A673 (cell line): ENCODE measurements around the gene NIT2. TPM values are rescaled to one million over a fixed set of nuclear protein-coding genes. Genes with fewer than 3 reads are reported as not detected.

Experiments used
- BruUV-seq: library from RNA; stranded (reverse); fragments of 400-500 nt; replicated peaks from 2 replicates; lab custom pipeline; 2021; lab: Mats Ljungman, UMichigan
- CTCF ChIA-PET: fragments of 300-600 bp; sonication (Branson Sonifier 250); formaldehyde crosslinking; loops from one replicate; lab custom pipeline; 2022; ENCODE audit warnings: antibody characterized with exemption; lab: Charles Lee
- POLR2A ChIA-PET: fragments of 300-600 bp; sonication (Branson Sonifier 250); formaldehyde crosslinking; loops from one replicate; lab custom pipeline; 2022; ENCODE audit warnings: antibody characterized with exemption; ENCODE audit not compliant: low non-redundant PET; lab: Charles Lee
- DNase-seq: peaks from one replicate; pipeline ENCODE4 v3.0.0-alpha.2; 2015; ENCODE audit warnings: low spot score
- H3K27ac ChIP-seq: fragments of 200-600 bp; sonication (generic); 2 replicates; pipeline ENCODE4 v1.5.1; 2016; ENCODE audit warnings: mixed run types, low read depth, mild to moderate bottlenecking, mixed read lengths, antibody characterized with exemption, low read length; ENCODE audit not compliant: poor library complexity, severe bottlenecking
- H3K27me3 ChIP-seq: fragments of 200-600 bp; sonication (generic); replicated peaks from 2 replicates; pipeline ENCODE4 v1.6.1; 2017; ENCODE audit warnings: mixed run types, low read depth, mild to moderate bottlenecking, mixed read lengths, antibody characterized with exemption, low read length; ENCODE audit not compliant: insufficient read depth, poor library complexity
- H3K36me3 ChIP-seq: fragments of 200-600 bp; sonication (generic); 2 replicates; pipeline ENCODE4 v1.6.1; 2016; ENCODE audit warnings: mixed run types, mild to moderate bottlenecking, mixed read lengths, antibody characterized with exemption, low read length; ENCODE audit not compliant: insufficient read depth, poor library complexity, severe bottlenecking
- H3K4me1 ChIP-seq: fragments of 200-600 bp; sonication (generic); 2 replicates; pipeline ENCODE4 v1.6.1; 2017; ENCODE audit warnings: mixed run types, mild to moderate bottlenecking, mixed read lengths, antibody characterized with exemption, low read length; ENCODE audit not compliant: insufficient read depth, poor library complexity, severe bottlenecking
- H3K4me3 ChIP-seq: fragments of 200-600 bp; sonication (generic); 2 replicates; pipeline ENCODE4 v1.5.1; 2016; ENCODE audit warnings: low read depth, mixed run types, mild to moderate bottlenecking, mixed read lengths, low read length; ENCODE audit not compliant: poor library complexity, severe bottlenecking
- H3K9me3 ChIP-seq: fragments of 200-600 bp; sonication (generic); 2 replicates; pipeline ENCODE4 v1.6.1; 2016; ENCODE audit warnings: mixed run types, low read depth, mild to moderate bottlenecking, mixed read lengths, antibody characterized with exemption, low read length; ENCODE audit not compliant: poor library complexity, severe bottlenecking
- EZH2 ChIP-seq: fragments of 200-600 bp; sonication (generic); IDR thresholded peaks from 2 replicates; pipeline ENCODE4 v1.6.1; 2017; ENCODE audit warnings: borderline replicate concordance, low read depth, mild to moderate bottlenecking, mixed read lengths, antibody characterized with exemption, low read length; ENCODE audit not compliant: poor library complexity, severe bottlenecking
- intact Hi-C: fragments of 100-400 bp; cut with micrococcal nuclease; formaldehyde crosslinking; loops from one replicate; pipeline ENCODE4 v1.10.0; 2022; ENCODE audit not compliant: unreplicated experiment
- total RNA-seq: library from RNA; stranded (reverse); gene quantifications from 2 replicates; pipeline ENCODE4 v1.2.3, GENCODE V29; 2021
- TF ChIP-seq, protein P1 (sequence below): fragments of 300-800, 200-600 bp; sonication (generic); conservative IDR thresholded peaks from 2 replicates; pipeline ENCODE4 v1.5.1; 2017; ENCODE audit warnings: low read depth, mild to moderate bottlenecking, antibody characterized with exemption, low read length, moderate library complexity, mixed read lengths

Gene NIT2
- total RNA-seq, 1 experiment from 2014 or later = 57.0 TPM

DNA sequence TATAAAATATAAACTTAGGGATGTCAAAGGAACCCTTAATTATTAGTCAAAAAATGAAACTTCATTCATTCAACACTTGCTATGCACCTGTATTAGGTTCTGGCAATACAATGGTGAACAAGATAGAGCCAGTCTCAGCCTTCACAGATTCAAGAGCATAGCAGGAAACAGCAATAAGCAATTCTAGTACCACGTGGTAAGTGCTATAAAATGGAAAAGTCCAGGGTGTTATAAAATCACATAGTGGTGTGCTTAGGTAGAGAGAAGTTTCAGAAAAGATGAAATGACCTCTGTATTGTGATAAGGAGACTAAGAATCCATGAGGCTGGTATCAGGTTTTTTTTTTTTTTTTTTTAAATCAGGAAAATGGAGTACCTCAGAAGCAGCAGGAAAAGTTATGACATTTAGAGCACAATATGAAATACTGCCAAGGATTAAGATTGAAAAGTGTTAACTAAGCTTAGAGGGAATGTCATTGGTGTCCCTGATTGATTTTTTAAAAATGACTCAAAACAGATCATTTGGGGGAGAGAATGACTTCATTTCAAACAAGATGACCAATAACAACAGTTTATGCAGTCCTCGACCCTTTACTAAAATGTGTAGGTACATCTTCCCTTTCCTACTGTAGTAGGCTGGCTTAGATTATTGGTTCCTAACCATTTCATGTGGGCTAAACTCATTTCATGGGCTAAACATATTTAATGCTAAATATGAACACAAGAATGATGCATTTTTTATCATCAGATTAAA, 61.3 kb downstream of the NIT2 start:
- POLR2A ChIA-PET = interaction anchor here (0.6 kb wide), 1 partner anchor 22 kb away, joined by 7 read pairs; no protein-coding TSS in a partner anchor
- H3K4me1 ChIP-seq = peaks cover 10% of the 10 kb centered on the region
- TF ChIP-seq EZH2 = no peak
- TF ChIP-seq, protein P1, sequence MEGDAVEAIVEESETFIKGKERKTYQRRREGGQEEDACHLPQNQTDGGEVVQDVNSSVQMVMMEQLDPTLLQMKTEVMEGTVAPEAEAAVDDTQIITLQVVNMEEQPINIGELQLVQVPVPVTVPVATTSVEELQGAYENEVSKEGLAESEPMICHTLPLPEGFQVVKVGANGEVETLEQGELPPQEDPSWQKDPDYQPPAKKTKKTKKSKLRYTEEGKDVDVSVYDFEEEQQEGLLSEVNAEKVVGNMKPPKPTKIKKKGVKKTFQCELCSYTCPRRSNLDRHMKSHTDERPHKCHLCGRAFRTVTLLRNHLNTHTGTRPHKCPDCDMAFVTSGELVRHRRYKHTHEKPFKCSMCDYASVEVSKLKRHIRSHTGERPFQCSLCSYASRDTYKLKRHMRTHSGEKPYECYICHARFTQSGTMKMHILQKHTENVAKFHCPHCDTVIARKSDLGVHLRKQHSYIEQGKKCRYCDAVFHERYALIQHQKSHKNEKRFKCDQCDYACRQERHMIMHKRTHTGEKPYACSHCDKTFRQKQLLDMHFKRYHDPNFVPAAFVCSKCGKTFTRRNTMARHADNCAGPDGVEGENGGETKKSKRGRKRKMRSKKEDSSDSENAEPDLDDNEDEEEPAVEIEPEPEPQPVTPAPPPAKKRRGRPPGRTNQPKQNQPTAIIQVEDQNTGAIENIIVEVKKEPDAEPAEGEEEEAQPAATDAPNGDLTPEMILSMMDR = no peak
- H3K27me3 ChIP-seq = no peaks in the 10 kb centered on the region
- no peaks in the 10 kb centered on the region for H3K9me3 ChIP-seq
- no peak for DNase-seq
- no peak overlapping the region for H3K27ac ChIP-seq
- intact Hi-C loops = no loop called here
- H3K4me3 ChIP-seq = no peak overlapping the region
- CTCF ChIA-PET = no interaction called here
- no peaks in the 10 kb centered on the region for H3K36me3 ChIP-seq
- BruUV-seq = no TSS peak

DNA sequence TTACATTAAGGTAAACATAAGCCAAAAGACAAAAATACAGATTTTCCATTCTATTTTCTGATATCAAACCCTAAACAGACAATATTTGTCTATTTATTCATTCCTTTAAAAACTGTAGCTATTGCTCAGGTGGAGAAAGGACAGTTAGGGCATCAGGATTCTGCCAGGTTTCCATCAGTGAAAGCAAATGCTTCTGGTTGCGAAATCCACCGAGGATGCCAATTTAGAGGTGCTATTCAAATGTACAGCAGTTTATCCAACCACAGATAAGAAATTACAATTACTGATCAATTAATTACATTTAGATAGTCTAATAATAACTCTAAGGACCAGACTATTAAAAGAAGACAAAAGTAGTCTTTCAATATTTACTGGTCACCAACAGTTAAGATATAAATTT, 62.4 kb downstream of the NIT2 start:
- Histone ChIP-seq H3K36me3 (no peaks in the 10 kb centered on the region), H3K9me3 (no peaks in the 10 kb centered on the region), H3K27ac (no peak overlapping the region), H3K27me3 (no peaks in the 10 kb centered on the region), H3K4me1 (peaks cover 10% of the 10 kb centered on the region), H3K4me3 (no peak overlapping the region)
- POLR2A ChIA-PET = no interaction called here
- CTCF ChIA-PET = no interaction called here
- no TSS peak for BruUV-seq
- intact Hi-C loops = no loop called here
- no peak for TF ChIP-seq EZH2
- TF ChIP-seq, protein P1 = no peak
- DNase-seq = no peak

DNA sequence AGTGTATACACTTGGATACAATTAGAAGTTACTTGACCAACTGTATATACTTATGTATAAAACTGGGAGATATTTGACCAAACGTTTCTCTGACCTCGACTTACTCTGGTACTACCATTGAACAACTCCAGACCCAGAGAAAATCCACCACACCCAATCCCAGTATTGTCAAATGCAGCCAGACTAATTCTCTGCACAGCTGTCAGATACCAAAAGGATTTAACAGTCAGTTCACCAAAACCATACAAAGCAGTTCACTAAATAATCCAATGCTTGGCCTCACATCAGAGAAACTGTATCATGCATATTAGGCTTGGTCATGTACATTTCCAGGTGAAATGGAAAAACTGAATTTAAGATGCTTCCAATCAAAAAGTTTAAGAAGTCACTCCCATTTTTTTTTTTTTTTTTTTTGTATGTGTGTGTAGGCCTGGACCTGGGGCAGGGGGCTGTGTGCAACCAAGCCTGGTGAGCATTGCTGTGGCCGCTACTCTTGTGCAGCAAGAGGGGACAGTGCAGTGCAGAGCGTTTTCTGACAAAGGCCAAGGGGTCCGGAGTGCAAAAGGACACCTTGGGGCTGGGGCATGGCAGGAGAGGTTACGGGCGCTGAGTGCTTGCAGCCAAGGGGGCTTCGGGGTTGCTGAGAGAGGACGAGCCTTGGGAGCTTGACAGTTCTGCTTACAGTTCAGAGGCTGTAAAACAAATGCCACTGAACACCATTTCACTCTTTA, 64.9 kb downstream of the NIT2 start:
- Histone ChIP-seq H3K27me3 (no peaks in the 10 kb centered on the region), H3K4me3 (peak overlapping the region; percentile 88), H3K27ac (peak overlapping the region; percentile 92), H3K9me3 (no peaks in the 10 kb centered on the region), H3K4me1 (peaks cover 17% of the 10 kb centered on the region), H3K36me3 (no peaks in the 10 kb centered on the region)
- ChIA-PET POLR2A (no interaction called here), CTCF (no interaction called here)
- DNase-seq = no peak
- BruUV-seq = no TSS peak
- TF ChIP-seq, protein P1 = no peak
- no peak for TF ChIP-seq EZH2
- intact Hi-C loops = no loop called here
